AG09319 (cell line): Measurements from ENCODE around the gene ZNF93.

ENCODE experiments used
- DNase-seq: peaks from one replicate; pipeline ENCODE4 v3.0.0-alpha.2; 2010; ENCODE audit warnings: low read depth; ENCODE audit errors: extremely low read depth
- CTCF ChIP-seq: IDR thresholded peaks from 2 replicates; pipeline ENCODE4 v1.5.1; 2011; ENCODE audit warnings: low read depth, mild to moderate bottlenecking, inconsistent platforms, low read length, moderate library complexity

The ZNF93 gene

GRCh38 chr19:19966862-19967261 lies 66.1 kb downstream of the ZNF93 start:
- TF ChIP-seq CTCF, result no peak
- DNase-seq, result no peak
